NT2/D1 (cell line): ENCODE measurements around the gene IRF1.

Experiments
- SUZ12 ChIP-seq: IDR thresholded peaks from 2 replicates; pipeline ENCODE4 v1.6.1; 2011; ENCODE audit not compliant: insufficient read length, insufficient read depth; ENCODE audit errors: extremely low read depth
- YY1 ChIP-seq: IDR thresholded peaks from 2 replicates; pipeline ENCODE4 v1.6.1; 2011; ENCODE audit not compliant: insufficient read length, insufficient read depth
- ZNF274 ChIP-seq: IDR thresholded peaks from 2 replicates; pipeline ENCODE4 v1.6.1; 2011; ENCODE audit warnings: mild to moderate bottlenecking, low read depth, low read length

DNA sequence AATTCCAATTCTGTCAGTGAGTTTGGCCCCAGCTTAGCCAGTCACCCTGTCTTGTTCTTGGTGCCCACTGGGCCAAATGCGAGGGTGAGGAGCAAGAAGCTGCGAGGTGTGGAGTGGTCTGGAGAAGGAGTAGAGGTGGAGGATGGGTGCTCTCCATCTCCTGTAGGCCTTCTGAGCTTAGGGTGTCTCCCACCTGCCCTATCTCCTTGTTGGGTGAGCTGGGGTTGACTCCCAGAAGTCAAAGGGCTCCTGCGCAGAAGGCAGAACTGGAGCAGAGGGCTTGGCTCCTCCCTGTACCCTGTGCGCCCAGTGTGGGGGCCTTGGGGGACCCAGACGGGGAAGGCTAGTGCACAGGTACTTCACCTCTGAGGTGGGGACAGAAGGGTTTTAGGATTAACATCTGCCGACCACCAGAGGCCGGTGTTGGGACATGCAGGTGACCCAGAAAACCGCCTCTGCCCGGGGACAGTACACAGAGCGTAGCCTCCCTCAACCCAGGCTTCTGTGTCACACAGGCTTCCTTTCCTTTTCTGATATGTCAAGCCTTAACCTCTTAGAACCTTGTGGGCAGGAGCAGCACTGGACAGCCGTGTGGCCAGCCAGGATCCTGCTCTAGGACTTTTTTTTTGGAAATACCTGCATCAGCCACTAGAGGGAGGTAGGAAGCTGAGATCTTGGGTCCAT is 35.9 kb upstream of the IRF1 start:
- TF ChIP-seq SUZ12 (no peak), YY1 (no peak), ZNF274 (no peak)
